Kidney epithelial cell (primary cell): ENCODE measurements around the gene NEK8. TPM values are rescaled to one million over a fixed set of nuclear protein-coding genes. Genes with fewer than 3 reads are reported as not detected.

Source experiments
- DNase-seq: peaks from one replicate; pipeline ENCODE4 v3.0.0-alpha.2; 2010; ENCODE audit warnings: low read depth
- H3K27me3 ChIP-seq: 2 replicates; pipeline ENCODE4 v1.6.0; 2011; ENCODE audit warnings: low read length; ENCODE audit not compliant: control insufficient read depth, insufficient read depth
- H3K36me3 ChIP-seq: 2 replicates; pipeline ENCODE4 v1.5.1; 2011; ENCODE audit warnings: low read length; ENCODE audit not compliant: control insufficient read depth, insufficient read depth
- H3K4me3 ChIP-seq: 2 replicates; pipeline ENCODE4 v1.5.1; 2011; ENCODE audit warnings: low read depth, mild to moderate bottlenecking, control low read depth, low read length
- total RNA-seq: library from RNA; depleted of rRNA; stranded (reverse); fragments of >200 nt; gene quantifications from 2 replicates; pipeline ENCODE4 v1.2.3, GENCODE V29; 2015
- TF ChIP-seq, protein P1 (sequence below): IDR thresholded peaks from 2 replicates; pipeline ENCODE4 v1.5.1; 2011; ENCODE audit warnings: mild to moderate bottlenecking, moderate library complexity, low read length, control low read depth, inconsistent platforms; ENCODE audit not compliant: insufficient read depth, poor library complexity, severe bottlenecking

The NEK8 gene
- total RNA-seq, 1 donor from 2014 or later: 4.3 TPM

DNA sequence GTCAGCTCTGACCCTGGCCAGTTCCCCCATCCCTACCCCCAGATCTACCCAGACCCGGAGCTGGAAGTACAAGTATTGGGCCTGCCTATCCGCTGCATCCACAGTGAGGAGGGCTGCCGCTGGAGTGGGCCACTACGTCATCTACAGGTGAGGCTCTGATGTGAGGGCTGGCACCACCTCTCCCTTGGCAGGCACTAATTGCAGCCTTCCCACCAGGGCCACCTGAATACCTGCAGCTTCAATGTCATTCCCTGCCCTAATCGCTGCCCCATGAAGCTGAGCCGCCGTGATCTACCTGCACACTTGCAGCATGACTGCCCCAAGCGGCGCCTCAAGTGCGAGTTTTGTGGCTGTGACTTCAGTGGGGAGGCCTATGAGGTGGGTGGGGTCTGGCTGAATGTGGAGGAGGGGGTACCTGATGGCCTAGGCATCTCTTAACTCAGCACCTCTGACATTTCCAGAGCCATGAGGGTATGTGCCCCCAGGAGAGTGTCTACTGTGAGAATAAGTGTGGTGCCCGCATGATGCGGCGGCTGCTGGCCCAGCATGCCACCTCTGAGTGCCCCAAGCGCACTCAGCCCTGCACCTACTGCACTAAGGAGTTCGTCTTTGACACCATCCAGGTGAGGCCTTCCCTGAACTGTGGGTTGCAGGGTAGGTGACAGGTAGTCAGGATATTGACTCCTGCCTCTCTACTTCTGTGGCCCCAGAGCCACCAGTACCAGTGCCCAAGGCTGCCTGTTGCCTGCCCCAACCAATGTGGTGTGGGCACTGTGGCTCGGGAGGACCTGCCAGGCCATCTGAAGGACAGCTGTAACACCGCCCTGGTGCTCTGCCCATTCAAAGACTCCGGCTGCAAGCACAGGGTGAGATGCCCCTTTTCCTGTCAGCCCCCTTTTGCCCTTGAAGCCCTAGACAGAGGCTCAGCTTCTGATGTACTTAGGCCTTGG lies 19.5 kb downstream of the NEK8 start:
- Histone ChIP-seq H3K4me3 (no peak overlapping the region), H3K36me3 (peaks cover 9% of the 10 kb centered on the region), H3K27me3 (no peaks in the 10 kb centered on the region)
- TF ChIP-seq, protein P1, sequence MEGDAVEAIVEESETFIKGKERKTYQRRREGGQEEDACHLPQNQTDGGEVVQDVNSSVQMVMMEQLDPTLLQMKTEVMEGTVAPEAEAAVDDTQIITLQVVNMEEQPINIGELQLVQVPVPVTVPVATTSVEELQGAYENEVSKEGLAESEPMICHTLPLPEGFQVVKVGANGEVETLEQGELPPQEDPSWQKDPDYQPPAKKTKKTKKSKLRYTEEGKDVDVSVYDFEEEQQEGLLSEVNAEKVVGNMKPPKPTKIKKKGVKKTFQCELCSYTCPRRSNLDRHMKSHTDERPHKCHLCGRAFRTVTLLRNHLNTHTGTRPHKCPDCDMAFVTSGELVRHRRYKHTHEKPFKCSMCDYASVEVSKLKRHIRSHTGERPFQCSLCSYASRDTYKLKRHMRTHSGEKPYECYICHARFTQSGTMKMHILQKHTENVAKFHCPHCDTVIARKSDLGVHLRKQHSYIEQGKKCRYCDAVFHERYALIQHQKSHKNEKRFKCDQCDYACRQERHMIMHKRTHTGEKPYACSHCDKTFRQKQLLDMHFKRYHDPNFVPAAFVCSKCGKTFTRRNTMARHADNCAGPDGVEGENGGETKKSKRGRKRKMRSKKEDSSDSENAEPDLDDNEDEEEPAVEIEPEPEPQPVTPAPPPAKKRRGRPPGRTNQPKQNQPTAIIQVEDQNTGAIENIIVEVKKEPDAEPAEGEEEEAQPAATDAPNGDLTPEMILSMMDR: no peak
- no peak for DNase-seq

GRCh38 chr17:28748852-28749515 lies 20.4 kb downstream of the NEK8 start:
- no peaks in the 10 kb centered on the region for H3K27me3 ChIP-seq
- no peak for DNase-seq
- TF ChIP-seq, protein P1: no peak
- H3K4me3 ChIP-seq: no peak overlapping the region
- H3K36me3 ChIP-seq: peaks cover 9% of the 10 kb centered on the region

DNA sequence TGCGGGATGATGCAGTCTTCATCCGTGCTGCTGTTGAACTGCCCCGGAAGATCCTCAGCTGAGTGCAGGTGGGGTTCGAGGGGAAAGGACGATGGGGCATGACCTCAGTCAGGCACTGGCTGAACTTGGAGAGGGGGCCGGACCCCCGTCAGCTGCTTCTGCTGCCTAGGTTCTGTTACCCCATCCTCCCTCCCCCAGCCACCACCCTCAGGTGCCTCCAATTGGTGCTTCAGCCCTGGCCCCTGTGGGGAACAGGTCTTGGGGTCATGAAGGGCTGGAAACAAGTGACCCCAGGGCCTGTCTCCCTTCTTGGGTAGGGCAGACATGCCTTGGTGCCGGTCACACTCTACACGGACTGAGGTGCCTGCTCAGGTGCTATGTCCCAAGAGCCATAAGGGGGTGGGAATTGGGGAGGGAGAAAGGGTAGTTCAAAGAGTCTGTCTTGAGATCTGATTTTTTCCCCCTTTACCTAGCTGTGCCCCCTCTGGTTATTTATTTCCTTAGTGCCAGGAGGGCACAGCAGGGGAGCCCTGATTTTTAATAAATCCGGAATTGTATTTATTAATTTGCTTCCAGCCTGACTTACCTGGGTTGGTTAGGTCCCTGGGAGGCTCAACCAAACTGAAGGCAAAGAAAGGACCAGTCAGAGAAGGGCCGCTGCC lies 21.1 kb downstream of the NEK8 start:
- Histone ChIP-seq H3K27me3 (no peaks in the 10 kb centered on the region), H3K4me3 (no peak overlapping the region), H3K36me3 (peaks cover 9% of the 10 kb centered on the region)
- TF ChIP-seq, protein P1: no peak
- no peak for DNase-seq

- Histone ChIP-seq H3K36me3 (peaks cover 9% of the 10 kb centered on the region), H3K27me3 (no peaks in the 10 kb centered on the region), H3K4me3 (no peak overlapping the region)
- no peak for DNase-seq
- TF ChIP-seq, protein P1: peak; percentile 100
Measured at GRCh38 chr17:28750178-28751047, 21.8 kb downstream of the NEK8 start.

GRCh38 chr17:28751600-28752366 lies 23.2 kb downstream of the NEK8 start:
- TF ChIP-seq, protein P1: no peak
- Histone ChIP-seq H3K27me3 (no peaks in the 10 kb centered on the region), H3K4me3 (no peak overlapping the region), H3K36me3 (peaks cover 7% of the 10 kb centered on the region)
- DNase-seq: no peak
